ENCODE measurements around the gene SHISA2.

The SHISA2 gene

GRCh38 chr13:26011208-26011573 is 40.6 kb downstream of the SHISA2 start:
- no peaks in the 10 kb centered on the region for H3K36me3 ChIP-seq (ENCODE audit: low read depth)
- H3K9me3 ChIP-seq (ENCODE audit: severe bottlenecking), result no peaks in the 10 kb centered on the region
- H3K4me3 ChIP-seq (ENCODE audit: severe bottlenecking), result no peak overlapping the region
- H3K27me3 ChIP-seq (ENCODE audit: insufficient read depth, poor library complexity, severe bottlenecking), result no peaks in the 10 kb centered on the region
- TF ChIP-seq CTCF (IDR thresholded peaks at IDR 0.05; ENCODE audit: poor library complexity, severe bottlenecking), result no peak
- no peaks in the 10 kb centered on the region for H3K4me1 ChIP-seq (ENCODE audit: insufficient read depth, poor library complexity, severe bottlenecking)
- no peak for ATAC-seq (ENCODE audit: low read depth)
- H3K27ac ChIP-seq (ENCODE audit: poor library complexity, severe bottlenecking), result no peak overlapping the region
- no peak for DNase-seq (ENCODE audit: low spot score)

GRCh38 chr13:26010487-26011207 is 41.2 kb downstream of the SHISA2 start:
- Histone ChIP-seq H3K4me3 (ENCODE audit: severe bottlenecking) (no peak overlapping the region), H3K27me3 (ENCODE audit: insufficient read depth, poor library complexity, severe bottlenecking) (no peaks in the 10 kb centered on the region)

GRCh38 chr13:26007261-26008125 is 44.3 kb downstream of the SHISA2 start:
- Histone ChIP-seq H3K9me3 (ENCODE audit: severe bottlenecking) (no peaks in the 10 kb centered on the region), H3K4me1 (ENCODE audit: insufficient read depth, poor library complexity, severe bottlenecking) (no peaks in the 10 kb centered on the region), H3K27me3 (ENCODE audit: insufficient read depth, poor library complexity, severe bottlenecking) (no peaks in the 10 kb centered on the region), H3K4me3 (ENCODE audit: severe bottlenecking) (no peak overlapping the region), H3K36me3 (ENCODE audit: low read depth) (no peaks in the 10 kb centered on the region), H3K27ac (ENCODE audit: poor library complexity, severe bottlenecking) (no peak overlapping the region)
- no peak for TF ChIP-seq CTCF (IDR thresholded peaks at IDR 0.05; ENCODE audit: poor library complexity, severe bottlenecking)
- DNase-seq (ENCODE audit: low spot score) (no peak), ATAC-seq (ENCODE audit: low read depth) (no peak)

More at GRCh38 chr13:26010487-26011207, 41.2 kb downstream of the SHISA2 start:
- H3K9me3 ChIP-seq (ENCODE audit: severe bottlenecking), result no peaks in the 10 kb centered on the region
- DNase-seq (ENCODE audit: low spot score) (no peak), ATAC-seq (ENCODE audit: low read depth) (no peak)
- no peaks in the 10 kb centered on the region for H3K4me1 ChIP-seq (ENCODE audit: insufficient read depth, poor library complexity, severe bottlenecking)
- TF ChIP-seq CTCF (IDR thresholded peaks at IDR 0.05; ENCODE audit: poor library complexity, severe bottlenecking), result no peak
- no peak overlapping the region for H3K27ac ChIP-seq (ENCODE audit: poor library complexity, severe bottlenecking)
- H3K36me3 ChIP-seq (ENCODE audit: low read depth), result no peaks in the 10 kb centered on the region
